NCI-H2171 (cell line): Measurements from ENCODE around the gene RAI1.

ENCODE experiments used
- DNase-seq: peaks from one replicate; lab custom pipeline; 2025; lab: John Stamatoyannopoulos, UW

Gene RAI1

DNA sequence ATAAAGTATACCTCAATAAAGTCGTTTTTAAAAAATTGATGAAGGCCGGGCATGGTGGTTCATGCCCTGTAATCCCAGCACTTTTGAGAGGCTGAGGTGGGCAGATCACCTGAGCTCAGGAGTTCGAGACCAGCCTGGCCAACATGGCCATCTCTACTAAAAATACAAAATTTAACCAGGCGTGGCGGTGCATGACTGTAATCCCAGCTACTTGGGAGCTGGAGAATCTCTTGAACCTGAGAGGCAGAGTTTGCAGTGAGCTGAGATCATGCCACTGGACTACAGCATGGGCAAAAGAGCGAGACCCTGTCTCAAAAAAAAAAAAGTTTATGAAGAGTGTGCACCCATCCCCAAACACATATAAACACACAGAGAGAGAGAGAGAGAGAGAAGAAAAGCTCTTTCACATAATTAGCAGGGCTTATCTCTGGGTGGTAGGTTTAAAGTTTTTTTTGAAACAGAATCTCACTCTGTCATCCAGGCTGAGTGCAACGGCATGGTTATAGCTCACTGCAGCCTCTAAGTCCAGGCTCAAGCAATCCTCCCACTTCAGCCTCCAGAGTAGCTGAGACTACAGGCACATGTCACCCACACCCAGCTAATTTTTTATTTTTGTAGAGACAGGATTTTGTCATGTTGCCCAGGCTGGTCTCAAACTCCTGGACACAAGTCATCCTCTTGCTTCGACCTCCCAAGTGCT, 152.6 kb downstream of the RAI1 start:
- no peak for DNase-seq

DNA sequence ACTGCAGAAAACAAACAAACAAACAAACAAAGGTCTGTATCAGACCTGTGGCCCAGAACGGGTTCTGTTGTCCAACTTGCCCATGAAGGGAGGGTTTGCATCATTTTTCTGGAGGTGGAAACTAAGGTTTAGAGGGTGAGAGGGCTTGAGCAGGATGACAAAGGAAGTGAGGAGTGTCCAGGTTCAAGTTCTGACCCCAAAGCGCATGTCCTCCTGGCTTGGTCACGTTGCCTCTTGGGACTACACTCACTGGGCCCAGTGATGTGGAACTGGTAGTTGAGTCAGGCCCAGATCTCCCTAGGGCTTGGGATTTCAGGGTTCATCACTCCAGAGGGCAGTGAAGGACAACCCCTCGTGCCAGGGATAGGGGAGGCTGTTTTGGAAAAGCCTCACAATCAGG, 153.7 kb downstream of the RAI1 start:
- DNase-seq = no peak

DNA sequence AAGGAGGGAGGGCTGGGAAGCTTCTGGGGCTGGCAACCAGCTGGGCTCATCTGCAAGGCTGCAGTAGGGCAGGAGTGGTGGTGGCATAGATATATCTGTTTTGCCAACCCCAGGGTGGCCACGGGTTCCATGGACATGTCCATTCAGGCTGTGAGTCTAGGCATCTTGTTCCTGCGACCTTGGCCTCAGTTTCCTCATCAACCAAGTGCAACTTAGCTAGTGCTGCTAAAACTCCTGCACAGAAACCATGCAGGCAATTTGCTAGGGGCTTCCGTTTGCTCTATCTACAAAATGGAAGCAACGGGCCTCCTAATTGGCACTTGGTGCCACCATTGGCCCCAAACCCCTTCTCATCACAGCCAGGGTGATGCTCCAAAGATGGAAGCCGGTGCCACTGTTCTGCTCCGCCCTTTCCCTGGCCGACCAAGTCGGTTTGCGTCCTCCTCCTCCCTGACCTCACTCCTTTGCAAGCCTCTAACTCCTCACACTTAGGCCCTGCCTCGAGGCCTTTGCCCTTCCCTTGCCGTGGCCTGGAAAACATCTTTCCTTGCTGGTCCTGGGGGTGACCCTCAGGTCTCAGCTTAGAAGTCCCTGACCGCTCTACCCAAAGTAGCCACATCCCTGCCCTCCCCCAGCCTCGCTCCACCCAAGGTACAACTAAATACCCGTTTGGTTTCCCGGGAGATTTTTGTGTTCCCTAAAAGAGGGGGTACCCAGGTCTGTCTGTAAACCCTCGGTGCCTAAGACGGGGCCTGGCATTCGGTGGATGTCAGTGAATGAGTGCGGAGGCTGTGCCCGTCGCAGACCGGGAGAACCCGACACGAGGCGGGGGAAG, 154.4 kb downstream of the RAI1 start:
- no peak for DNase-seq

- DNase-seq = peak; percentile 94
Measured at GRCh38 chr17:17836250-17836817, 155.1 kb downstream of the RAI1 start.

- peak; percentile 47 for DNase-seq
Measured at GRCh38 chr17:17836818-17837379, 155.6 kb downstream of the RAI1 start, which contains the start of gene SREBF1. Gene SREBF1, minus strand, starts transcription at chr17:17836986. Its CDS starts 169 bp downstream, at chr17:17836817.

DNA sequence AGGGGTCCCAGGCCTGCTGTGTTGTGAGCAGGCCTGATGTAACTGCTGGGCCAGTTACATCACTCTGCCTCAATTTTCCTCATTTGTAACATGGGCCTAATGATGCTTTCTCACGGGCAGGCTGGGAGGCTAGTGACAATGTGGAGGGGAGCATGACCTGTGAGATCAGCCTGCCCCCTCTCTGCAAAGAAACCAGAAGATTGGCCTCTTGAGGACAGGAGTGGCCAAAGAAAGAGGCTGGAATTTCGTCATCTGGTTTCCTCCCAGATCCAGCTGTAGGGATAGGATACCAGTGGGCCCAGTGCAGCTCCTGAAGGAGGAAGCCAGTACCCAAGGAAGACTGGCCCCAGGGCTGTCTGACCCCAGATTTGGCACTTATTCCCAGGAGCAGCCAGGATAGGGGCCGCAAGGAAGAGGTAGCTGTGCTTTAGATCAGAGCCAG, 156.1 kb downstream of the RAI1 start:
- DNase-seq = no peak

DNA sequence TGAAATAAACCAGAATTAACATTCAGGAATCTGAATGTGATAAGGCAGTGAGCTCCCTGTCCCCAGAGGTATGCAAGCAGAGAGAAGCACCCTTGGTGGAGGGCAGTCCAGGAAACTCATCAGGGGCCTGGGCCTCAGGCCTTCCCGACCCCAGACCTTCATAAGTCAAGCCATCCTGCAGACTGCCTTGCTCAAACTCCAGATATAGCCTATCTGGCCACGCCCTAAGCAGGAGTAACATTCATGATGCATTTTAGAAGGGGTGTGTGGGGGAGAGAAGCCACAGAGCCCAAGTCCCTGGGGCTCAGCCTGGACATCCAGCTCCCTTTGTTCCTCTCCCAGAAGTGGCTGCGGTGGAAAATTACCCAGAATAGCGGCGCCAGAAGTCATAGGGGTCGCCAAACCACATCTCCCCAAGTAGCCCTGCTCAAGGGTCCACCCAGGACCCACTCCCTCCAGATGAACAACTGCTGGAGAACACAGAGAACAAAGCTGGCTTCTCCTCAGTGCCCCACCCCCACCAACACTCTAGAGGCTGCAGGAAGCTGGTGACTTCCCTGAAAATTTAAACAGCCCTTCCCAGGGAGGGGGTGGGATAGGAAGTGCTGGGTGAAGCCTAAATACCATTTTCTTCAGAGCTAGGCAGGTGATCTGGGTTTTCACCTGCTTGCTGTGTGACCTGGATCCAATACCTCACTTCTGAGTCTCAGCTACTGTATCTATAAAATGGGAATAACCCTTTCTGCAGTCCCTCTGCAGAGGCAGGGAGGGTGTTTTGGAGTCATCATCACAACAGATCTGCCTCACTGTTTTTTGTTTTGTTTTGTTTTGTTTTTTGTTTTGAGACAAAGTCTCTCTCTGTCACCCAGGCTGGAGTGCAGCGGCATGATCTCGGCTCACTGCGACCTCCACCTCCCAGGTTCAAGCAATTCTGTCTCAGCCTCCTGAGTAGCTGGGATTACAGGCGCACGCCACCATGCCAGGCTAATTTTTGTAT, 157.0 kb downstream of the RAI1 start:
- DNase-seq = peak; percentile 21

DNA sequence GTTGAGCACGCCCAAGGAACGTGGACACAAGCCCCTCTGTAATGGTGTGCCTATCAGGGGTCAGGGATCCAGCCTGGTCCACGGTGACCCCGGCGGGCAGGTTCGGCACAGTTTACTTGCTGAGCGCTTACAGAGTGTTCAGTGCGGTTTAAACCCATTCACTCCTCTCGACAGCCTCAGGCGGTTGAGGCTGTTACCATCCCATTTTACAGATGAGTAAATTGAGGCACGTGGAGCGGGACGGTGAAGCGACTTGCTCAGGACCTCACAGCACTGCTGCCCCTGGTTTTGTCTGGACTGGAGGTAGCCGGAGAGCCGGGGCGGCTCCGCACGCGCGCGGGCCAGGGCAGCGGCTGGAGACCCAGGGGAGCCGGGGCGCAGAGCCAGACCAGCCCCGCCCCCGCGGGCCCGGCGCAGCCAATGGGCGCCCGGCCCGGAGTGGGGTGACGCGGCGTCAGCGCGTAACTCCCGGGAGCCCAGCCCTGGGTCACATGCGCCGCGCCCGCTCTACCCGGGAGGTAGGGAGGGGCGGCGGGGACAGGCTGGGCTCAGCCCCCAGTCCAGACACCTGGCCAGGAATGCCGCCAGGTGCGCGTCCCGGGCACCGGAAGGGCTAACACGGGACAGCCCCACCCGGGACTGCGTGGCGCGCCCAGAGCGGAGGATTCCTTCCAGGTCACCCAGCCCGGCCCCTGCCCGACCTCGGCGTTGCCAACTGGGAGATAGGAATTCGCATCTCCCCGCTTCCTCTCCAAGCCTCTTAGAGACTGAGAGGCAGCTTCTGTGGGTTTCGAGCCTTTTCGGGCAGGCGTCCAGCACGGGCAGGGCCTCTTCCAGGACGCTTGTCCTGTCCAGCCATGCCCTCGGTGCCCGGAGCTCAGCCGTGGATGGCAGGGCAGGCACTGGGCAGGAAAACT, 158.8 kb downstream of the RAI1 start:
- DNase-seq = peak; percentile 91

DNA sequence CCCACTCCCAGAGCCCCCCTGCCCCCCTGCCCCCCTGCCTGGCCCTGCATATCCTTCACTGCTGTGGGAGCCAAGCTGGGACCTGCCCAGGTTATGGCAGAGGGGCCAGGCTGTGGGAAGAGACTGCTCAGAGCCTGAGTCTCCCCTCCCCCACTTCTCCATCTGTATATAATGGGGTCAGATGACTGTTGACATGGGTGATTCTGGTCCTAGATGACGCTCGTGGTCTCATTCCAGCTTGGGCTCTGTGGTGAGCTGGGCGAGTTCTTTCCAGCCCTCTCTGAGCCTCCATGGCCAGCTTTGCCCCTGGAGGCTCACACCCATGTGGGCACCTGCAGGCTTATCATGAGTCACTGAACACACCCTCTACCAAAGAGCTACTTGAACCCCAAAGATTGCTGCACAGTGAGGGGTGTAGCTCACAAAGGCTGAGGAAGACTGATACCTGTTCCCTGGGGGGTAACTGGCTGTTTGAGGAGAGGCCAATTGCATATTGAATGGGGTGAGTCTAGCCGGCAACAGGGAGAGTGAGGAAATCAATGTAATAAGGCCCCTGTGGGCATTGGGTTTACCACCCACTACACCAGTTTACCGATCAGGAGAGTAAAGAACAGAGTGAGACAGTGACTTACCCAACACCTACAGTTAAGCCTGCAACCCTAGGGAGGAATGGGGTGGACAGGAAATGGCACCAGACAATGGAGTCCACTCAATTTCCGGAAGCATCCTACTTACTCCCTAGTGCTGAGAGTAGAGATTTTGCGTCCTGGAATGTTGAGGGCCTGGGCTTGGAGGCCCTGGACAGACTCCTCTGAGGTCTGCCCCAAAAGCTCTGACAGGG, 159.7 kb downstream of the RAI1 start:
- DNase-seq = peak; percentile 62

DNA sequence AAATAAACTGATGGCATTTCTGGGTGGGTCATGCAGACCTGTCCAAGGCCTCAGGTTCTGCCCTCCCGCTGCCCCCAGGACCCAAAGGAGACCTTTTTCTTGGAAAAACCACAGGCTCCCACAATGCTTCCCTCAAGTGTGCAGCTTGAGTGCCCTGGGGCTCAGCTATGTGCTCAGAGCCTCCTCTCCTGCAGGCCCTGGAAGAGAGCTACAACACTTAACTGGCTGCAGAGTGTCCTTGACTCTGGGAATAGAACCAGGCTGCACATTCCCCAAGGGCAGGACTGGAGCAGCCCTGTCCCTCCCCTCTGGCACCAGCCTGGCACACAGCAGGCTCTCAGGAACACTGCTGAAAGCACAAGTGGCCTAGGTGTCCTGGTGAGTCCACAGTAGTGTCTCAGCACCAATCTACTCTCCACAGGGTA, 160.4 kb downstream of the RAI1 start:
- no peak for DNase-seq

GRCh38 chr17:17842111-17842876, 161.0 kb downstream of the RAI1 start:
- DNase-seq = no peak

DNA sequence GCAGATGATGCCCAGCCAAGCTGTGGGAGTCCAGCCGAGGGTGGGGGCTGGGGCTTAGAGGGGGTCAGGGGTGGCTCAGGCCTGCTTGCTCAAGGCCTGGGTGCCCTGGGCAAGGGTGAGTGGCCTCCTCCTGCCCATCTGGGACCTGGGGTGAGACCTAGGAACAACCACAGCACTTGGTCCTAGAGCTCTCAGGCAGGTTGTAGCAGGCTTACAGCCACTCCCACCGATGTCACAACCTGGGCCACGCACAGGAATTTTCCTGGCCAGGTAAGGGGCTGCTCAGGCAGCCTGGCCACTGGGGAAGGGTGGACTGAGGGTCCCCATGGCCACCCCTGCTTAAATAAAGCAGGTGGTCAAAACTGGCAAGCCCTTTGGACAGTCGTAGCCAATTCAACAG, 161.8 kb downstream of the RAI1 start:
- DNase-seq = no peak

GRCh38 chr17:17844079-17844478, 162.8 kb downstream of the RAI1 start:
- DNase-seq = no peak

DNA sequence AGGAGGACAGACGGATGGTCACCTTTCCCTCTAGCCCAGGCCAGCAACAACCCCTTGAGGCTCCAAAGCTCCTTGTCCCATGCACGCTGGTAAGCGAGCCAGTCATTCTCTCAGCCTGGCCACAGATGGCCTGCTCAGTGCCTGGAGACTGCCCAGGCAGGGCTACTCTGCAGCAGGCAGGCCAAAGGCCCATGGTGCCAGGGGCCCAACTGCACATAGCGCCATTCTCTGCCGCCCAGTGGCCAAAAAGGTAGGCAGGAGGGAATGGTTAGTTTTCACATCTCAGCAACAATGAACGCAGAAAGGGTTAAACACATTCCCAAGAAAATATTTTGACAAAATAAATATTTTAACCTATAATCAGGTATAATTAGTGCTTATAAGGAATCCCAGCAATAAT, 163.2 kb downstream of the RAI1 start:
- no peak for DNase-seq

DNA sequence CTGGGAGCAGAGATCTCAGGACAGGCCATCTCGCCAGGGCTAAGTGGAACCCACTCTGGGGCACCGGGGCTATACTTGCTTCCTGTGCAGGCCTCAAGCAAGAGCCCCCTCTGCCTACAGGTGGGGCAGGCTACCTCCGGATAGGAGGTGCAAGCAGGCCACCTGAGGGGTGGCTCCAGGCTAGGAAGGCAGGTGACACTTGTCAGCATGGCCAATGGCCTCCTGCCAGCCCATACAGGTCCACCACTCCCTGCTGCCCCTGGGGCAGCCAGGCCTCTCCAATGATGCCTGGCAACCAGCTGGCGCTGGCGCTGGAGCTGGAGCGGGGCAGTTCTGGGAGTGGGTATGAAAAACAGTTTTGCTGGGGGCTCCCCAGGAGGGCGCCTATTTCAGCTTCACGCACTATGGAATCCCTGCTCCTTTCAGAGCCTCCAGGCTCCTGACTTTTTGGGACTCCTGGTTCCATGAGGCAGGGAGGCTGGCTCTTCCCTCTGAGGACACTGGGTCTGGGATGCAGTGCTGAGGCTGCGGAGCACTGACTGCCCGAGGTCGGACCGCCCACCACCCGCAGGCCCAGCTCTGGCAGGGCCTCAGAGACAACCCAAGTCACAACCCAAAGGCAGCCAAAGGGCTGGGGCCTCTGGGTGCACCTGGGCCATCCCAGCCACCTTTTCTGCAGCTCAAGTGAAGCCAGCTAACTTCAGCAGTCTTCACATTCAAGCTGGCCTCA, 164.0 kb downstream of the RAI1 start:
- no peak for DNase-seq

DNA sequence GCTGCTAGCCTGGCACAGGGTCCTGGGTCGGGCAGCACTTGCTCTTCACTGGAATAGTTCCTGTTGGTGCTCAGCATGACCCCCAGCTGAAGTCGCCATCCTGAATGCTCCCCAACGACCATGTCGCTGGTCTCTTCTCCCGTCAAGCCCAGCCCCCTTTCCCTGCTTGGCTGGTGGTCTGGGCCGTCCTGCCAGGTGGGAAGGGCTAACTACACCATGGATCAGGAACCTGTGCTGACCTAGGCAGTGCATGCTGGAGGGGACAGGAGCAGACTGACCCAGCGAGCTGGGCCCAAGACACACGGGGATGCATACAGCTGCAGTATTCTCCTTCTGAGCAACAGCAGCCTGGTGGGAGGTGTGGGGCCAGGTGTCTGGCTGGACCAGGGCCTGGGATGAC, 164.7 kb downstream of the RAI1 start:
- DNase-seq = no peak

- DNase-seq = no peak
Measured at GRCh38 chr17:17846645-17847044, 165.4 kb downstream of the RAI1 start.
